ENCODE results near the gene RGS9. TPM values are rescaled to one million over a fixed set of nuclear protein-coding genes. Genes with fewer than 3 reads are reported as not detected.
A peak's percentile ranks its signal among the peaks of the same experiment; 100 is the strongest.

Gene RGS9
- total and polyA plus RNA-seq, 2 experiments from 2014 or later, result 12.8 to 29.6 TPM

DNA sequence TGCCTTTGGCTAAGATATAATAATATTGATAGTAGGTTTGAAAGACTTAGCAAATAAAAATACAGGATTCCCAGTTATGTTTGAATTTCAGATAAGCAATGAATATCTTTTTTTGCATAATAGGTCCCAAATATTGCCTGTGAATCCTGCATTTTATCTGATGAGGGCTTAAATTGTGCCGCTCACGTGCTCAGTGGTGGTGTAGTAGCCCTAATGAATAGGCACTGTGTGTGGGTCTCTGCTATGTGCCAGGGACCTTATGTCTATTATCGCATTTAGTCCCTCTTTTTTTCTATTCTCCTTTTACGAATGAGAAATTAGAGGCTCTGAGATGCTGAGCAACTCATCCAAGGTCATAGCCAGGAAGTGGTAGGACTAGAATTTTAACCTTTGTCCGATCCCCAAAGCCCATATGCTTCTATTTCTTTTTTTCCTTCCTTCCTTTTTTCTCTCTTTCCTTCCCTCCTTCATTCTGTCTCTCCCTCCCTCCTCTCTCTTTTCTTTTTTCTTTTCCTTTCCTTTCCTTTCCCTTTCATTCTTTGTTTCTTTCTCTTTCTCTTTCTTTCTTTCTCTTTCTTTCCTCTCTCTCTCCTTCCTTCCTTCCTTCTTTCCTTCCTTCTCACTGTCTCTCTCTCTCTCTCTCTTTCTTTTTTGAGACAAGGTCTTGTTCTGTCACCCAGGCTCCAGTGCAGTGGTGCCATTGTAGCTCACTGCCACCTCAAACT is 47.2 kb downstream of the RGS9 start (continued):
- TF ChIP-seq, protein P1, sequence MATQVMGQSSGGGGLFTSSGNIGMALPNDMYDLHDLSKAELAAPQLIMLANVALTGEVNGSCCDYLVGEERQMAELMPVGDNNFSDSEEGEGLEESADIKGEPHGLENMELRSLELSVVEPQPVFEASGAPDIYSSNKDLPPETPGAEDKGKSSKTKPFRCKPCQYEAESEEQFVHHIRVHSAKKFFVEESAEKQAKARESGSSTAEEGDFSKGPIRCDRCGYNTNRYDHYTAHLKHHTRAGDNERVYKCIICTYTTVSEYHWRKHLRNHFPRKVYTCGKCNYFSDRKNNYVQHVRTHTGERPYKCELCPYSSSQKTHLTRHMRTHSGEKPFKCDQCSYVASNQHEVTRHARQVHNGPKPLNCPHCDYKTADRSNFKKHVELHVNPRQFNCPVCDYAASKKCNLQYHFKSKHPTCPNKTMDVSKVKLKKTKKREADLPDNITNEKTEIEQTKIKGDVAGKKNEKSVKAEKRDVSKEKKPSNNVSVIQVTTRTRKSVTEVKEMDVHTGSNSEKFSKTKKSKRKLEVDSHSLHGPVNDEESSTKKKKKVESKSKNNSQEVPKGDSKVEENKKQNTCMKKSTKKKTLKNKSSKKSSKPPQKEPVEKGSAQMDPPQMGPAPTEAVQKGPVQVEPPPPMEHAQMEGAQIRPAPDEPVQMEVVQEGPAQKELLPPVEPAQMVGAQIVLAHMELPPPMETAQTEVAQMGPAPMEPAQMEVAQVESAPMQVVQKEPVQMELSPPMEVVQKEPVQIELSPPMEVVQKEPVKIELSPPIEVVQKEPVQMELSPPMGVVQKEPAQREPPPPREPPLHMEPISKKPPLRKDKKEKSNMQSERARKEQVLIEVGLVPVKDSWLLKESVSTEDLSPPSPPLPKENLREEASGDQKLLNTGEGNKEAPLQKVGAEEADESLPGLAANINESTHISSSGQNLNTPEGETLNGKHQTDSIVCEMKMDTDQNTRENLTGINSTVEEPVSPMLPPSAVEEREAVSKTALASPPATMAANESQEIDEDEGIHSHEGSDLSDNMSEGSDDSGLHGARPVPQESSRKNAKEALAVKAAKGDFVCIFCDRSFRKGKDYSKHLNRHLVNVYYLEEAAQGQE (IDR thresholded peaks at IDR 0.05; ENCODE audit: unreplicated experiment), result no peak
- no peak for TF ChIP-seq ZNF331 (CRISPR knock-in tag; IDR thresholded peaks at IDR 0.05; ENCODE audit: low read depth)
- TF ChIP-seq, protein P2, sequence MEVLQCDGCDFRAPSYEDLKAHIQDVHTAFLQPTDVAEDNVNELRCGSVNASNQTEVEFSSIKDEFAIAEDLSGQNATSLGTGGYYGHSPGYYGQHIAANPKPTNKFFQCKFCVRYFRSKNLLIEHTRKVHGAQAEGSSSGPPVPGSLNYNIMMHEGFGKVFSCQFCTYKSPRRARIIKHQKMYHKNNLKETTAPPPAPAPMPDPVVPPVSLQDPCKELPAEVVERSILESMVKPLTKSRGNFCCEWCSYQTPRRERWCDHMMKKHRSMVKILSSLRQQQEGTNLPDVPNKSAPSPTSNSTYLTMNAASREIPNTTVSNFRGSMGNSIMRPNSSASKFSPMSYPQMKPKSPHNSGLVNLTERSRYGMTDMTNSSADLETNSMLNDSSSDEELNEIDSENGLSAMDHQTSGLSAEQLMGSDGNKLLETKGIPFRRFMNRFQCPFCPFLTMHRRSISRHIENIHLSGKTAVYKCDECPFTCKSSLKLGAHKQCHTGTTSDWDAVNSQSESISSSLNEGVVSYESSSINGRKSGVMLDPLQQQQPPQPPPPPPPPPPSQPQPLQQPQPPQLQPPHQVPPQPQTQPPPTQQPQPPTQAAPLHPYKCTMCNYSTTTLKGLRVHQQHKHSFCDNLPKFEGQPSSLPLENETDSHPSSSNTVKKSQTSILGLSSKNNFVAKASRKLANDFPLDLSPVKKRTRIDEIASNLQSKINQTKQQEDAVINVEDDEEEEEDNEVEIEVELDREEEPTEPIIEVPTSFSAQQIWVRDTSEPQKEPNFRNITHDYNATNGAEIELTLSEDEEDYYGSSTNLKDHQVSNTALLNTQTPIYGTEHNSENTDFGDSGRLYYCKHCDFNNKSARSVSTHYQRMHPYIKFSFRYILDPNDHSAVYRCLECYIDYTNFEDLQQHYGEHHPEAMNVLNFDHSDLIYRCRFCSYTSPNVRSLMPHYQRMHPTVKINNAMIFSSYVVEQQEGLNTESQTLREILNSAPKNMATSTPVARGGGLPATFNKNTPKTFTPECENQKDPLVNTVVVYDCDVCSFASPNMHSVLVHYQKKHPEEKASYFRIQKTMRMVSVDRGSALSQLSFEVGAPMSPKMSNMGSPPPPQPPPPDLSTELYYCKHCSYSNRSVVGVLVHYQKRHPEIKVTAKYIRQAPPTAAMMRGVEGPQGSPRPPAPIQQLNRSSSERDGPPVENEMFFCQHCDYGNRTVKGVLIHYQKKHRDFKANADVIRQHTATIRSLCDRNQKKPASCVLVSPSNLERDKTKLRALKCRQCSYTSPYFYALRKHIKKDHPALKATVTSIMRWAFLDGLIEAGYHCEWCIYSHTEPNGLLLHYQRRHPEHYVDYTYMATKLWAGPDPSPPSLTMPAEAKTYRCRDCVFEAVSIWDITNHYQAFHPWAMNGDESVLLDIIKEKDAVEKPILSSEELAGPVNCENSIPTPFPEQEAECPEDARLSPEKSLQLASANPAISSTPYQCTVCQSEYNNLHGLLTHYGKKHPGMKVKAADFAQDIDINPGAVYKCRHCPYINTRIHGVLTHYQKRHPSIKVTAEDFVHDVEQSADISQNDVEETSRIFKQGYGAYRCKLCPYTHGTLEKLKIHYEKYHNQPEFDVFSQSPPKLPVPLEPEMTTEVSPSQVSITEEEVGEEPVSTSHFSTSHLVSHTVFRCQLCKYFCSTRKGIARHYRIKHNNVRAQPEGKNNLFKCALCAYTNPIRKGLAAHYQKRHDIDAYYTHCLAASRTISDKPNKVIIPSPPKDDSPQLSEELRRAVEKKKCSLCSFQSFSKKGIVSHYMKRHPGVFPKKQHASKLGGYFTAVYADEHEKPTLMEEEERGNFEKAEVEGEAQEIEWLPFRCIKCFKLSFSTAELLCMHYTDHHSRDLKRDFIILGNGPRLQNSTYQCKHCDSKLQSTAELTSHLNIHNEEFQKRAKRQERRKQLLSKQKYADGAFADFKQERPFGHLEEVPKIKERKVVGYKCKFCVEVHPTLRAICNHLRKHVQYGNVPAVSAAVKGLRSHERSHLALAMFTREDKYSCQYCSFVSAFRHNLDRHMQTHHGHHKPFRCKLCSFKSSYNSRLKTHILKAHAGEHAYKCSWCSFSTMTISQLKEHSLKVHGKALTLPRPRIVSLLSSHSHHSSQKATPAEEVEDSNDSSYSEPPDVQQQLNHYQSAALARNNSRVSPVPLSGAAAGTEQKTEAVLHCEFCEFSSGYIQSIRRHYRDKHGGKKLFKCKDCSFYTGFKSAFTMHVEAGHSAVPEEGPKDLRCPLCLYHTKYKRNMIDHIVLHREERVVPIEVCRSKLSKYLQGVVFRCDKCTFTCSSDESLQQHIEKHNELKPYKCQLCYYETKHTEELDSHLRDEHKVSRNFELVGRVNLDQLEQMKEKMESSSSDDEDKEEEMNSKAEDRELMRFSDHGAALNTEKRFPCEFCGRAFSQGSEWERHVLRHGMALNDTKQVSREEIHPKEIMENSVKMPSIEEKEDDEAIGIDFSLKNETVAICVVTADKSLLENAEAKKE (CRISPR knock-in tag; IDR thresholded peaks at IDR 0.05), result no peak

DNA sequence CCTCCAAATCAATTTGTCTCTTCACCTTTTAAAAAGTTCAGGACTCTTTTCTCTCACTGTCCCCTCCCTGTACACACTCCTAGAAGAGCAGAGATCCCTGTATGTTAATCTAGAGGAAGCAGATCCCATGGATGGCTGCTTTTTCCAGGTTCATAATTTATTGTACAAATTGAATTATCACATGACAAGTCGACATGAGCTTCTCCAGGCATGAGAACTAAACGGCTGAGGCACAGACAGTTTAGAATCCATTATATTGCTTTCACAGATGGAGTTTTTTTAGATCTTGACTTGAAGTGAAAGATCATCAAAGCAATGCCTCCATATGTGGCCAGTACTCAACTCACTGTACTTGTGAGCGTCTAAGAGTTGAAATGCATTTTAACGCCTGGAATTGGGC is 47.9 kb downstream of the RGS9 start:
- H3K4me3 Mint-ChIP-seq, result no peak overlapping the region; the same call in 2 of the 3 replicates
- peak overlapping the region; percentile 97 for H3K27ac Mint-ChIP-seq
- DNase-seq (ENCODE audit: low spot score) (no peak), ATAC-seq (no peak)
- Histone ChIP-seq H3K4me2 (peak overlapping the region; percentile 6; the same call in 1 of the 2 replicates), H3K27ac (ENCODE audit: low read depth) (peak overlapping the region; percentile 95), H3K27me3 (ENCODE audit: insufficient read depth) (no peaks in the 10 kb centered on the region), H3K36me3 (ENCODE audit: insufficient read depth) (no peaks in the 10 kb centered on the region), H3K79me2 (replicated peaks; ENCODE audit: insufficient read depth) (no peaks in the 10 kb centered on the region), H3K4me1 (ENCODE audit: insufficient read depth) (peaks cover 27% of the 10 kb centered on the region), H3K9me2 (ENCODE audit: insufficient read depth) (peaks cover 6% of the 10 kb centered on the region; the same call in 1 of the 2 replicates), H3K4me3 (no peak overlapping the region), H2AFZ (no peak overlapping the region), H3F3A (replicated peaks; ENCODE audit: low read depth) (no peaks in the 10 kb centered on the region), H4K20me1 (replicated peaks; ENCODE audit: insufficient read depth) (no peaks in the 10 kb centered on the region)
- no peaks in the 10 kb centered on the region; the same call in 2 of the 3 replicates for H3K9me3 Mint-ChIP-seq
- H3K4me1 Mint-ChIP-seq, result peaks cover 40% of the 10 kb centered on the region
- H3K36me3 Mint-ChIP-seq (ENCODE audit: low read depth), result no peaks in the 10 kb centered on the region; the same call in 2 of the 3 replicates
- H3K27me3 Mint-ChIP-seq (ENCODE audit: insufficient read depth, low read depth, poor library complexity), result peaks cover 4% of the 10 kb centered on the region
- TF ChIP-seq CREB1 (CRISPR knock-in tag; IDR thresholded peaks at IDR 0.05; ENCODE audit: low read depth) (no peak), POLR2AphosphoS5 (IDR thresholded peaks at IDR 0.05; ENCODE audit: low read depth) (no peak), STAT1 (IDR thresholded peaks at IDR 0.05; ENCODE audit: unreplicated experiment) (no peak), ZNF114 (CRISPR knock-in tag; IDR thresholded peaks at IDR 0.05) (no peak)
- TF ChIP-seq, protein P3, sequence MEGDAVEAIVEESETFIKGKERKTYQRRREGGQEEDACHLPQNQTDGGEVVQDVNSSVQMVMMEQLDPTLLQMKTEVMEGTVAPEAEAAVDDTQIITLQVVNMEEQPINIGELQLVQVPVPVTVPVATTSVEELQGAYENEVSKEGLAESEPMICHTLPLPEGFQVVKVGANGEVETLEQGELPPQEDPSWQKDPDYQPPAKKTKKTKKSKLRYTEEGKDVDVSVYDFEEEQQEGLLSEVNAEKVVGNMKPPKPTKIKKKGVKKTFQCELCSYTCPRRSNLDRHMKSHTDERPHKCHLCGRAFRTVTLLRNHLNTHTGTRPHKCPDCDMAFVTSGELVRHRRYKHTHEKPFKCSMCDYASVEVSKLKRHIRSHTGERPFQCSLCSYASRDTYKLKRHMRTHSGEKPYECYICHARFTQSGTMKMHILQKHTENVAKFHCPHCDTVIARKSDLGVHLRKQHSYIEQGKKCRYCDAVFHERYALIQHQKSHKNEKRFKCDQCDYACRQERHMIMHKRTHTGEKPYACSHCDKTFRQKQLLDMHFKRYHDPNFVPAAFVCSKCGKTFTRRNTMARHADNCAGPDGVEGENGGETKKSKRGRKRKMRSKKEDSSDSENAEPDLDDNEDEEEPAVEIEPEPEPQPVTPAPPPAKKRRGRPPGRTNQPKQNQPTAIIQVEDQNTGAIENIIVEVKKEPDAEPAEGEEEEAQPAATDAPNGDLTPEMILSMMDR (conservative IDR thresholded peaks at IDR 0.05; ENCODE audit: low read depth in 2 of 2), result no peak
- TF ChIP-seq, protein P4, sequence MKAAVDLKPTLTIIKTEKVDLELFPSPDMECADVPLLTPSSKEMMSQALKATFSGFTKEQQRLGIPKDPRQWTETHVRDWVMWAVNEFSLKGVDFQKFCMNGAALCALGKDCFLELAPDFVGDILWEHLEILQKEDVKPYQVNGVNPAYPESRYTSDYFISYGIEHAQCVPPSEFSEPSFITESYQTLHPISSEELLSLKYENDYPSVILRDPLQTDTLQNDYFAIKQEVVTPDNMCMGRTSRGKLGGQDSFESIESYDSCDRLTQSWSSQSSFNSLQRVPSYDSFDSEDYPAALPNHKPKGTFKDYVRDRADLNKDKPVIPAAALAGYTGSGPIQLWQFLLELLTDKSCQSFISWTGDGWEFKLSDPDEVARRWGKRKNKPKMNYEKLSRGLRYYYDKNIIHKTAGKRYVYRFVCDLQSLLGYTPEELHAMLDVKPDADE (IDR thresholded peaks at IDR 0.05), result no peak
